ENCODE data around the gene BRCA2. TPM values are rescaled to one million over a fixed set of nuclear protein-coding genes. Genes with fewer than 3 reads are reported as not detected.

The BRCA2 gene
- total and polyA plus RNA-seq, 7 donors, result 0.23 to 2.4 (median 0.63) TPM; not detected in 1

- Histone ChIP-seq H3K36me3 (peaks cover 8 to 32% (median 19%) of the 10 kb centered on the region in 4 donors), H3K27me3 (no peaks in the 10 kb centered on the region), H3K27ac (peak overlapping the region in 3 of 4 donors; percentile 8 to 82 (median 81)), H3K4me1 (peaks cover 0 to 45% (median 28%) of the 10 kb centered on the region in 4 donors), H3K9me3 (no peaks in the 10 kb centered on the region), H3K4me3 (no peak overlapping the region)
- no peak for DNase-seq
- TF ChIP-seq POLR2A (IDR thresholded peaks at IDR 0.05) (no peak), CTCF (IDR thresholded peaks at IDR 0.05) (no peak), EP300 (IDR thresholded peaks at IDR 0.05) (no peak), POLR2AphosphoS5 (IDR thresholded peaks at IDR 0.05) (no peak)
- WGBS, 2 donors, result 90 to 92% methylated on average over 2 of the region's 2 CpGs
- intact Hi-C loops (cut with DNase I), result no loop called here
Observed at GRCh38 chr13:32282096-32282711, 33.1 kb upstream of the BRCA2 start.

GRCh38 chr13:32284927-32285632 is 30.2 kb upstream of the BRCA2 start:
- no peak for DNase-seq
- Histone ChIP-seq H3K36me3 (peaks cover 0 to 5% (median 2%) of the 10 kb centered on the region in 4 donors), H3K27me3 (no peaks in the 10 kb centered on the region), H3K27ac (peak overlapping the region; percentile 64 to 82 (median 81)), H3K4me3 (no peak overlapping the region), H3K9me3 (no peaks in the 10 kb centered on the region), H3K4me1 (peaks cover 0 to 45% (median 28%) of the 10 kb centered on the region in 4 donors)
- intact Hi-C loops (cut with DNase I), result no loop called here
- WGBS, 2 donors, result 44 to 62% methylated on average over 6 of the region's 6 CpGs
- TF ChIP-seq POLR2AphosphoS5 (IDR thresholded peaks at IDR 0.05) (peak in 2 of 4 donors; percentile 14 to 15), CTCF (IDR thresholded peaks at IDR 0.05) (no peak)

GRCh38 chr13:32285633-32285965 is 29.7 kb upstream of the BRCA2 start:
- Histone ChIP-seq H3K36me3 (peaks cover 0 to 5% (median under 1%) of the 10 kb centered on the region in 4 donors), H3K4me1 (peaks cover 0 to 45% (median 28%) of the 10 kb centered on the region in 4 donors), H3K4me3 (no peak overlapping the region), H3K27ac (peak overlapping the region; percentile 64 to 82 (median 81)), H3K27me3 (no peaks in the 10 kb centered on the region), H3K9me3 (no peaks in the 10 kb centered on the region)
- intact Hi-C loops (cut with DNase I), result no loop called here
- 35 to 59% methylated on average over 4 of the region's 4 CpGs for WGBS, 2 donors
- TF ChIP-seq POLR2A (IDR thresholded peaks at IDR 0.05) (no peak), POLR2AphosphoS5 (IDR thresholded peaks at IDR 0.05) (peak in 1 of 4 donors; percentile 2)
- DNase-seq, result no peak

GRCh38 chr13:32297206-32297605 is 18.1 kb upstream of the BRCA2 start:
- Histone ChIP-seq H3K27me3 (no peaks in the 10 kb centered on the region), H3K4me1 (no peaks in the 10 kb centered on the region), H3K36me3 (peaks cover 0 to 21% (median 11%) of the 10 kb centered on the region in 4 donors), H3K4me3 (no peak overlapping the region), H3K27ac (no peak overlapping the region), H3K9me3 (no peaks in the 10 kb centered on the region)
- intact Hi-C loops (cut with DNase I), result no loop called here
- TF ChIP-seq POLR2AphosphoS5 (IDR thresholded peaks at IDR 0.05), result no peak
- no peak for TF ChIP-seq CTCF (IDR thresholded peaks at IDR 0.05)
- TF ChIP-seq EP300 (IDR thresholded peaks at IDR 0.05), result no peak
- TF ChIP-seq POLR2A (IDR thresholded peaks at IDR 0.05), result no peak
- WGBS, 2 donors, result 43 to 79% methylated on average over 2 of the region's 2 CpGs
- DNase-seq, result no peak

GRCh38 chr13:32298695-32299094 is 16.6 kb upstream of the BRCA2 start:
- TF ChIP-seq POLR2AphosphoS5 (IDR thresholded peaks at IDR 0.05), result no peak
- no peak for TF ChIP-seq CTCF (IDR thresholded peaks at IDR 0.05)
- no peak for TF ChIP-seq EP300 (IDR thresholded peaks at IDR 0.05)
- TF ChIP-seq POLR2A (IDR thresholded peaks at IDR 0.05), result no peak
- intact Hi-C loops (cut with DNase I), result no loop called here
- peaks cover 0 to 21% (median 11%) of the 10 kb centered on the region in 4 donors for H3K36me3 ChIP-seq
- no peak overlapping the region for H3K4me3 ChIP-seq
- H3K9me3 ChIP-seq, result no peaks in the 10 kb centered on the region
- no peaks in the 10 kb centered on the region for H3K4me1 ChIP-seq
- WGBS, 2 donors, result 87 to 92% methylated on average over 6 of the region's 6 CpGs
- DNase-seq, result no peak
- no peaks in the 10 kb centered on the region for H3K27me3 ChIP-seq
- no peak overlapping the region for H3K27ac ChIP-seq
